ENCODE results near the gene SLC15A3.

Gene SLC15A3

GRCh38 chr11:60944490-60945294 lies 7.3 kb downstream of the SLC15A3 start:
- no peak for DNase-seq

- DNase-seq = no peak
Observed at GRCh38 chr11:60942970-60943565, 8.9 kb downstream of the SLC15A3 start.

GRCh38 chr11:60942219-60942618 lies 9.8 kb downstream of the SLC15A3 start:
- DNase-seq = no peak

GRCh38 chr11:60941371-60942119 lies 10.4 kb downstream of the SLC15A3 start:
- DNase-seq = no peak

- DNase-seq = no peak
Observed at GRCh38 chr11:60939855-60940254, 12.1 kb downstream of the SLC15A3 start.

- DNase-seq = no peak
Observed at GRCh38 chr11:60939301-60939700, 12.7 kb downstream of the SLC15A3 start.

GRCh38 chr11:60938500-60938899 lies 13.5 kb downstream of the SLC15A3 start:
- no peak for DNase-seq

- no peak for DNase-seq
Observed at GRCh38 chr11:60937811-60938210, 14.2 kb downstream of the SLC15A3 start.

- DNase-seq = no peak
Observed at GRCh38 chr11:60937144-60937527, 14.8 kb downstream of the SLC15A3 start.

GRCh38 chr11:60936467-60937143 lies 15.4 kb downstream of the SLC15A3 start:
- DNase-seq = no peak

- no peak for DNase-seq
Observed at GRCh38 chr11:60935676-60936442, 16.1 kb downstream of the SLC15A3 start.

GRCh38 chr11:60934790-60935605 lies 17.0 kb downstream of the SLC15A3 start:
- no peak for DNase-seq

GRCh38 chr11:60934124-60934789 lies 17.7 kb downstream of the SLC15A3 start:
- no peak for DNase-seq

- DNase-seq = no peak
Observed at GRCh38 chr11:60933416-60934123, 18.4 kb downstream of the SLC15A3 start.

GRCh38 chr11:60932605-60933356 lies 19.2 kb downstream of the SLC15A3 start:
- no peak for DNase-seq

GRCh38 chr11:60931917-60932316 lies 20.1 kb downstream of the SLC15A3 start:
- DNase-seq = no peak

- DNase-seq = no peak
Observed at GRCh38 chr11:60930394-60930793, 21.6 kb downstream of the SLC15A3 start.

GRCh38 chr11:60929764-60930163 lies 22.2 kb downstream of the SLC15A3 start:
- DNase-seq = no peak

- no peak for DNase-seq
Observed at GRCh38 chr11:60928563-60929001, 23.4 kb downstream of the SLC15A3 start.
